Right atrium auricular region (tissue), 2 donors: ENCODE results near the gene FOXE1. TPM values are rescaled to one million over a fixed set of nuclear protein-coding genes. Genes with fewer than 3 reads are reported as not detected.

ENCODE experiments used
- DNase-seq: peaks from one replicate; pipeline ENCODE4 v3.0.0-alpha.2; 2019; ENCODE audit warnings: low spot score
- H3K27ac ChIP-seq, 2 donors: fragments of 200-600 bp; sonication (generic); 1 replicate in 1 of 2; 2 replicates in 1 of 2; pipeline ENCODE4 v1.5.1; 2016 to 2019
- H3K27me3 ChIP-seq, 2 donors: fragments of 200-600 bp; sonication (generic); one replicate each; pipeline versions ENCODE4 v1.5.1 to v1.6.0; 2017 to 2019
- H3K36me3 ChIP-seq: fragments of 200-600 bp; sonication (generic); one replicate; pipeline ENCODE4 v1.5.1; 2016
- H3K4me1 ChIP-seq, 2 donors: fragments of 200-600 bp; sonication (generic); one replicate each; pipeline versions ENCODE4 v1.5.1 to v1.6.0; 2017 to 2019
- H3K4me3 ChIP-seq, 2 donors: fragments of 200-600 bp; sonication (generic); 1 replicate in 1 of 2; 2 replicates in 1 of 2; pipeline ENCODE4 v1.5.1; 2017 to 2019; ENCODE audit warnings: mild to moderate bottlenecking in 1 of 2, moderate library complexity in 1 of 2
- H3K9me3 ChIP-seq, 2 donors: fragments of 200-600 bp; sonication (generic); one replicate each; pipeline ENCODE4 v1.5.1; 2019
- total RNA-seq, 2 donors: library from RNA; depleted of rRNA; stranded (reverse); fragments of >200 nt; gene quantifications; one replicate each; pipeline ENCODE4 v1.1.0, GENCODE V29; 2016
- TF ChIP-seq, protein P1 (sequence below), 2 donors: fragments of 200-600 bp; sonication (generic); IDR thresholded peaks; one replicate each; pipeline ENCODE4 v1.5.1; 2019; ENCODE audit warnings: antibody characterized with exemption in 2 of 2

The FOXE1 gene
- total RNA-seq, 2 donors from 2014 or later: not detected

- DNase-seq: no peak
Observed at GRCh38 chr9:97880336-97880735, 27.3 kb downstream of the FOXE1 start.

DNA sequence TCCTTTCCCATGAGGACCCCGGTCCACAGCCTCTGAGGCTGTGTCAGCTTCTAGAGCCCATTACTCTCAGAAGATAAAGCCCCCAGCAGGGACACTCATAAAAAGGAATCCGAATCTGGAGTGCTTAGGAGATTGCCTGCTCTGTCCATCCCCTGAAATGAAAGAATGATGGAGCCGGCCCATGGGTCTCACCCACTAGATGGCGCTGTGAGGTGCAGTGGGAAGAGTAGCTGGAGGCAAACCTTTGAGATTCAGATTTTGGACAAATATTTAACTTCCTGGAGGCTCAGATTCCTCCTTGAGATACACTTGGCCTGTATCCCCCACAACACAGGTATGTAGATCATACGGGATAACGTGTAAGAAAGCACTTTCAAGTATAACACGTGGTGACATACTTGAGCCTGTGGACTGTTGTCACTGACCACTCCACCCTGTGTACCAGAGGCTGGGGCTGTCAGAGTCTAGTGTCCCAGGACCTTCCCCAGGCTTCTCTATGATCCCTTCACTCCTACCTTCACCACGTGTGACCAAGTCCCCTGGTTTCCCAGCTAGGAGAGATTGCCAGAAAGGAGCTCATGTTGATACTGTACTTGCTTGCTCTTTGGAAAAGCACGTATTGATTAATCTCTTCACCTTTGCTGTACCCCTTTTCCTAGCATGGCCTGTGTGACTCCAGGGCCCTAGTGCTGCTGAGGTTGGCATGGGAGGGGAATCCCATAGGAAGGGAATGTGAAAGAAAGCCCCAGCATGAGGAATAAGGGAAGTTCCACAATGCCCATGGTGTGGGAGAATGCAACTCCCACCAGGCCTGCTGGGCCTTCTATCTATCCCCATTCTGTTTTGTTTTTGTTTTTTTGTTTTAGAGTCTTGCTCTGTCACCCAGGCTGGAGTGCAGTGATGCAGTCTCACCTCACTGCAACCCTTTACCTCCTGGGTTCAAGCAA lies 37.2 kb downstream of the FOXE1 start:
- H3K27me3 ChIP-seq: no peaks in the 10 kb centered on the region
- TF ChIP-seq, protein P1, sequence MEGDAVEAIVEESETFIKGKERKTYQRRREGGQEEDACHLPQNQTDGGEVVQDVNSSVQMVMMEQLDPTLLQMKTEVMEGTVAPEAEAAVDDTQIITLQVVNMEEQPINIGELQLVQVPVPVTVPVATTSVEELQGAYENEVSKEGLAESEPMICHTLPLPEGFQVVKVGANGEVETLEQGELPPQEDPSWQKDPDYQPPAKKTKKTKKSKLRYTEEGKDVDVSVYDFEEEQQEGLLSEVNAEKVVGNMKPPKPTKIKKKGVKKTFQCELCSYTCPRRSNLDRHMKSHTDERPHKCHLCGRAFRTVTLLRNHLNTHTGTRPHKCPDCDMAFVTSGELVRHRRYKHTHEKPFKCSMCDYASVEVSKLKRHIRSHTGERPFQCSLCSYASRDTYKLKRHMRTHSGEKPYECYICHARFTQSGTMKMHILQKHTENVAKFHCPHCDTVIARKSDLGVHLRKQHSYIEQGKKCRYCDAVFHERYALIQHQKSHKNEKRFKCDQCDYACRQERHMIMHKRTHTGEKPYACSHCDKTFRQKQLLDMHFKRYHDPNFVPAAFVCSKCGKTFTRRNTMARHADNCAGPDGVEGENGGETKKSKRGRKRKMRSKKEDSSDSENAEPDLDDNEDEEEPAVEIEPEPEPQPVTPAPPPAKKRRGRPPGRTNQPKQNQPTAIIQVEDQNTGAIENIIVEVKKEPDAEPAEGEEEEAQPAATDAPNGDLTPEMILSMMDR (IDR thresholded peaks at IDR 0.05): peak; percentile 13 to 55
- DNase-seq: no peak
- peaks cover 0 to 8% of the 10 kb centered on the region in 2 donors for H3K9me3 ChIP-seq
- no peak overlapping the region for H3K4me3 ChIP-seq
- no peak overlapping the region for H3K27ac ChIP-seq
- H3K36me3 ChIP-seq: no peaks in the 10 kb centered on the region
- no peaks in the 10 kb centered on the region for H3K4me1 ChIP-seq

More at GRCh38 chr9:97880336-97880735, 27.3 kb downstream of the FOXE1 start:
- TF ChIP-seq, protein P1 (IDR thresholded peaks at IDR 0.05): no peak
- Histone ChIP-seq H3K4me3 (no peak overlapping the region), H3K4me1 (peaks cover 0 to 10% of the 10 kb centered on the region in 2 donors), H3K36me3 (no peaks in the 10 kb centered on the region), H3K9me3 (no peaks in the 10 kb centered on the region), H3K27me3 (no peaks in the 10 kb centered on the region), H3K27ac (no peak overlapping the region)

- Histone ChIP-seq H3K4me1 (no peaks in the 10 kb centered on the region), H3K9me3 (peaks cover 0 to 8% of the 10 kb centered on the region in 2 donors), H3K27ac (no peak overlapping the region), H3K4me3 (no peak overlapping the region), H3K36me3 (no peaks in the 10 kb centered on the region), H3K27me3 (no peaks in the 10 kb centered on the region)
- TF ChIP-seq, protein P1 (IDR thresholded peaks at IDR 0.05): no peak
- DNase-seq: no peak
Observed at GRCh38 chr9:97891736-97892135, 38.7 kb downstream of the FOXE1 start.

DNA sequence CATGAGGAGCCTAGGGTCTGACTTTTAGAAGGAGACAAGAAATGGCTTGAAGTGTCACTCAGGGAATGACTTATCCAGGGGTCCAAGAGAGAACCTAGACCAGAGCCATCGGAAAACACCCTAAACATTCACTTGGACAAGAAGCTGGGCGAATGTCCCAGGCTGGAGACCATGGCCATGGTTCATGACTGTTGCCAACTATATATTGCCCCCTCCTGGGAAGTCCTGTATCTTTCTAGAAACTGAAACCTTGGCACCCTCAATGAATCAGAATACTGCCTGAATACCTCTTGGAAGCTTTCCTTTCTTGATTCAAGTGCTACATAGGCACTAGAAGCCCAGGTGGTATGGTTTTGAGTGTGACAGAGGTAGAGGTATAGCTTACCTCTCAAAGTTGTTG lies 39.4 kb downstream of the FOXE1 start:
- Histone ChIP-seq H3K9me3 (peaks cover 0 to 8% of the 10 kb centered on the region in 2 donors), H3K4me3 (no peak overlapping the region), H3K4me1 (no peaks in the 10 kb centered on the region), H3K27me3 (no peaks in the 10 kb centered on the region), H3K27ac (no peak overlapping the region), H3K36me3 (no peaks in the 10 kb centered on the region)
- TF ChIP-seq, protein P1 (IDR thresholded peaks at IDR 0.05): no peak
- no peak for DNase-seq

GRCh38 chr9:97895211-97895610 lies 42.2 kb downstream of the FOXE1 start:
- Histone ChIP-seq H3K9me3 (peaks cover 0 to 8% of the 10 kb centered on the region in 2 donors), H3K4me3 (no peak overlapping the region), H3K27ac (no peak overlapping the region), H3K36me3 (no peaks in the 10 kb centered on the region), H3K4me1 (no peaks in the 10 kb centered on the region), H3K27me3 (no peaks in the 10 kb centered on the region)
- TF ChIP-seq, protein P1 (IDR thresholded peaks at IDR 0.05): no peak
- no peak for DNase-seq
